NCI-H2227 (cell line): ENCODE data around the gene CELF5.

Source experiments
- DNase-seq: peaks from one replicate; lab custom pipeline; 2025; ENCODE audit not compliant: unreplicated experiment; lab: John Stamatoyannopoulos, UW

Gene CELF5

GRCh38 chr19:3236272-3236671, 11.8 kb downstream of the CELF5 start:
- DNase-seq, result no peak

DNA sequence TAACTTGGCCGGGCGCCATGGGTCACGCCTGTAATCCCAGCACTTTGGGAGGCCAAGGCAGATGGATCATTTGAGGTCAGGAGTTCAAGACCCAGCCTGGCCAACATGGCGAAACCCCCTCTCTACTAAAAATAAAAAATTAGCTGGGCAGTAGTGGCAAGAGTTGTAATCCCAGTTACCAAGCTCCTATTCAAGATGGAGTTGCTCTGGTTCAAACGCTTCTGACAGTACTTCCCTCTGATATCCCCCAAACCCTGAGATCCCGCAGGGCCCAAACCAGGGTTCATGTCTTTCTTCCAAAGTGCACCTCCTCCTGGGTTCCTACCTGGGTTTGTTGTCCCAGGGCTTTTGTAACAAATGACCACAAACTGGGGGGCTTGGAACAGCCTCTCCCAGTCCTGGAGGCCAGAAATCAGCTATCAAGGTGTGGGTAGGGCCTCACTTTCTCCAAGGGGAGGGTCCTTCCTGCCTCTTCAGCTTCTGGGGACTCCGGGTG, 13.7 kb downstream of the CELF5 start:
- DNase-seq, result no peak

GRCh38 chr19:3239367-3239766, 14.9 kb downstream of the CELF5 start:
- DNase-seq, result no peak

DNA sequence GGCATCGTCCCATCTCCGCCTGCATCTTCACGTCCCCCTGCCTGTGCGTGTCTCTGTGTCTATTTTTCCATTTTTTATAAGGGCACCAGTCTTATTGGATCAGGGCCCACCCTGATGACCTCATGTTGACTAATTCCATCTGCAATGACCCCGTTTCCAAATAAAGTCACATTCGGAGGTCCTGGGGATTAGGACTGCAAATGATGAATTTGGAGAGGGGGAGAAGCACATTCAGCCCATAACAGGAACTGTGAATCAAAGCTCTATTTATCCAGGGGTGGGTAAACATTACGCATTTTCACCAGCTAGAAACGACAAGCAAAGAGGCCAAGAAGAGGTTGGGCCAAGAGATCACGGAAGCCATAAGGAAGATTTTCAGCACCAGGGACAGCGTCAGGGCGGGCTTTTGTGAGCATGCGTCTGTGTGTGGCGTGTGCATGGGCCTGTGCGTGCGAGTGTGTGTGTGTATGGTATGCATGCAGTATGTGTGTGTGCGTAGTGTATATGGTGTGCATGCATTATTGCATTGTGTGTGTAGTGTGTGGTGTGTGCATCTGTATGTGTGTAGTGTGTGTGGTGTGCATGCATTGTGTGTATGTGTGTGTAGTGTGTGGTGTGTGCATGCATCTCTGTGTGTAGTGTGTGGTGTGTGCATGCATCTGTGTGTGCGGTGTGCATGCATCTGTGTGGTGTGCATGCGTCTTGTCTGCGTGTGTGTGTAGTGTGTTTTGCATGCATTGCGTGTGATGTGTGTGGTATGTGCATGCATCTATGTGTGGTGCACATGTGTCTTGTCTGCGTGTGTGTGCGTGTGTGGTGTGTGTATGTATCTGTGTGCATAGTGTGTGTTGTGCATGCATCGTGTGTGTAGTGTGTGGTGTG, 19.6 kb downstream of the CELF5 start:
- DNase-seq, result no peak

DNA sequence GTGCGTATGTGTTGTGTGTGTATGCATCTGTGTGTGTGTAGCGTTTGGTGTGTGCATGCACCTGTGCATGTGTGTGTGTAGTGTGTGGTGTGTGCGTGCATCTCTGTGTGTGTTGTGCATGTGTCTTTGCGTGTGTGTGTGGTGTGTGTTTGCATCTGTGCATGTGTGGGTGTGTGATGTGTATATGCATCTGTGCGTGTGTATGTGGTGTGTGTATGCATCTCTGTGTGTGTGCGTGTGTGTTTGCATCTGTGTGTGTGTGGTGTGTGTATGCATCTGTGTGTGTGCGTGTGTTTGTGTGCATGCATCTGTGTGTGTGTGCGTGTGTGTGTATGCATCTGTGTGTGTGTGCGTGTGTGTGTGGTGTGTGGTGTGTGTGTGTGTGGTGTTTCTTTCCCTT, 20.6 kb downstream of the CELF5 start:
- DNase-seq, result no peak

DNA sequence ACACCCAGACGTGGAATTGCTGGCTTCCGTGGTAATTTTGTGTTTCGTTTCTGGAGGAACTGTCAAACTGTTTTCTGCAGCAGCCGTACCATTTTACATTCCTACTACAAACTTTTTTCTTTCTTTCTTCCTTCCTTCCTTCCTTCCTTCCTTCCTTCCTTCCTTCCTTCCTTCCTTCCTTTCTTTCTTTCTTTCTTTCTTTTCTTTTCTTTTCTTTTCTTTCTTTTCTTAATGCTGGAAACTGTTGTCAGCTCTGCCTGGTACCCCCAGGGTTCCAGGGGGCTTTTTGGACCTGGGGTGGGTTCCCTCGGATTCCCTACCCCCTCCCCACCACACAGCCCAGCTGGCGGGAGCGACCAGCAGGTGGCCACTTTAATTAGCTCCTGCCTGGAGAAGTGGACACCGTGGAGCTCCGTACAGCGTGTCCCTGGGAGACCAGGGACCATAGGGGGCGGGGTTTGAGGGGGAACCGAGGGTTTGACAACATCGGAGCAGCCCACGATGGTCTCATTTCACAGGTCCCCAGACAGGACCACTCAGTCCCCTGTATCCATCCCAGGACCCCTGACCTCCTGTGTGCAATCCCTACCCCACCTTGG, 24.4 kb downstream of the CELF5 start:
- no peak for DNase-seq

DNA sequence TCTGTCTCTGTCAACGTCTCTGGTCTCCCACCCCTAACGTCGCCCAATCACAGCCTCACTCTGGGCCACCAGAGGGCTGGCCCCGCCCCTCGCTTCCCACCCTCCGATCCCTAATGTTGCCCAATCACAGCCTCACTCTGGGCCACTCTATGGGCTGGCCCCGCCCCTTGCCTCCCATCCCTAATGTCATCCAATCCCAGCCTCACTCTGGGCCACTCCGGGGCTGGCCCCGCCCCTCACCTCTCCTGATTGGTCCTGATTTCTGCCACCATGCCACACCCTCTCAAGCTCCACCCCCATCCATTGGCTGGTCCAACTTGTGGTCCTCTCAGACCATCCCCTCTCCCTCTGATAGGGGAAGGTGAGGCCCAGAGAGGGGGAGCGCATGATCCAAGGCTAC, 24.9 kb downstream of the CELF5 start:
- DNase-seq, result no peak

DNA sequence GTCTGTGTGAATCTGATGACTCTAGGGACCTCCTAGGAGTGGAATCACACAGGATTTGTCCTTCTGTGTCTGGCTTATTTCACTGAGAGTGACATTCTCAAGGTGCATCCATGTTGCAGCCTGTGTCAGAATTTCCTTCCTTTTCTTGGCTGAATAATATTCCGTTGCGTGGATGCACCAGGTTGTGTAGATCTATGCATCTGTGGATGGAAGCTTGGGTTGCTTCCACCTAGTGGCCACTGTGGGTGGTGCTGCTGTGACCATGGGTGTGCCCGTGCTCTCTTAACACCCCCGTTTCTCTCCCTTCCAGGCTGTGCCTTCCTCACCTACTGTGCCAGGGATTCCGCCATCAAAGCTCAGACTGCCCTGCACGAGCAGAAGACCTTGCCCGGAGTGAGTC, 26.2 kb downstream of the CELF5 start:
- no peak for DNase-seq

DNA sequence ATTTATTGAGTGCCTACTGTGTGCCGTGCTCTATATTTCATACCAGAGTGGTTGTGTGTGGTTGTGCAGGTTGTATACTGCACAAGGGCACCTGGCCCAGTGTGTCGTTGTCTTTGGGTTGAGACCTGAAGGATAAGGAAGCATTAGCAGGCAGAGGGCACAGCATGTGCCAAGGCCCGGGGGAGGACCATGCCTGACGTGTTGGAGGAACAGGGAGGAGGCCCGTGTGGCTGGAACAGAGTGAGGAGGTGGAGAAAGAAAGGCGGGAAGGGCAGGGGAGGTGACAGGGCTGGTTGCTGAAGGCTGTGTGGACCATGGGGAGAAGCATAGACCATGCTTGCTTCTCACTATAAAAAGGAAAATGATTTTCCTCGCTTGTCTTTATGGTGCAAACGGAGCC, 26.8 kb downstream of the CELF5 start:
- no peak for DNase-seq

DNA sequence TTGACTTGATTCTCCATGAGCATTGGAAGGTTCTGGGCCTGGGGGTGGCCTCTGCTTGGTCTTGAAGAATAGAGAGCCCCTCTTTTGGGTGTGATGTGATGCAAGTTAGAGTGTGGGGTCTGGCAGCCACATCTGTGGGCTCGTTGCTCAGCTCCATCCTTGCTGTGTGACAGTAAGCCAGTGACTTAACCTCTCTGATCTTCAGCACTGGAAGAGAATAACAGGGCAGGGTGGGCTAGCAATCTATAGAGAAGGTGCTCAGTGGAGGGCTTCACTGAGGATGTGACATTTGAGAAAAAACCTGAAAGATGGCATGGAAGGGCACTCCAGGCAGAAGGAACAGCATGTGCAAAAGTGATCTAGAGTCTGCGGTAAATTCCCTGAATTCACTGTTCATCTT, 28.2 kb downstream of the CELF5 start:
- DNase-seq, result no peak

DNA sequence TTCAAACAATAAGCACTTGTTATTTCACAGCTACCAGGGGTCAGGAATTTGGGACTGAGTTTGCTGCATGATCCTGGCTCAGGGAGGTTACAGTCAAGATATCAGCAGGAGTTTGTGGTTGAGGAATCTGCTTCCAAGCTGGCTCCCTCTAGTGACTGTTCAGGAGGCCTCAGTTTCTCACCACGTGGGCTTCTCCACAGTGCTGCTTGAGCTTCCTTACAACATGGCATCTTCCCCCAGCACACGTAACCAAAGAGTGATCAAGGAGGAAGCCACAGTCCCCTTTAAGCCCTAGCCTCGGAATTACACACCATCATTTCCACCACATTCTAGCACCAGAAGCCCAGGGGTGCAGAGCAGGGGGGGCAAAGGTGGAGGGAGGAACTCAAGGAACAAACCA, 28.8 kb downstream of the CELF5 start:
- no peak for DNase-seq

DNA sequence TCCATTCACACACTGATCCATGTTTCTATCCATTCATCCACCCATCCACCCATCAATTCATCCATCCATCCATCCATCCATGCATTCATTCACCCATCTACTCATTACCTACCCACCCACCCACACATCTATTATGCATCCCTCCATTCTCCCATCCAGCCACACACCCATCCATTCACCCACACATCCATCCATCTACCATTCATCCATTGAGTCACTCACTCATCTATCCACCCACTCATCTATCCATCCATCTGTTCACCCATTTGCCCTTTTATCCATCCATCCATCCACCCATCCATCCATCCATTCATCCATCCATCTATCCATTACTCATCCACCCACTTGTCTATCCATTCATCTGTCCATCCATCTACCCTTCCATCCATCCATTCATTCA, 30.1 kb downstream of the CELF5 start:
- DNase-seq, result no peak

GRCh38 chr19:3257071-3257470, 32.6 kb downstream of the CELF5 start:
- DNase-seq, result no peak

- no peak for DNase-seq
Observed at GRCh38 chr19:3262362-3262761, 37.9 kb downstream of the CELF5 start.

GRCh38 chr19:3263866-3264265, 39.4 kb downstream of the CELF5 start:
- no peak for DNase-seq

DNA sequence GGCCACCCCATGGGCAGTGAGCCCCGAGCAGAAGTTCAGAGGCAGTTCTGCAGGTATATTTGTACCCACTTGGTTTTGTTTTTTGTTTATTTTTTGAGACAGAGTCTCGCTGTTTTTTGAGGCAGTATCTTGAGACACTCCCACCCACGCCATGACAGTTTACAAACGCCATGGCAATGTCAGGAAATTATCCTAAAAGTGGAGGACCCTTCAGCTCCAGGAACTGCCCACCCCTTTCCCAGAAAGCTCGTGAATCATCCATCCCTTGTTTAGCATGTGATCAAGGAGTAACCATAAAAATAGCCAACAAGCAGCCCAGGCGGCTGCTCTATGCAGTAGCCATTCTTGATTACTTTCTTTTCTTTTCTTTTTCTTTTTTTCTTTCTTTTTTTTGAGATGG, 41.0 kb downstream of the CELF5 start:
- no peak for DNase-seq

GRCh38 chr19:3266092-3266693, 41.7 kb downstream of the CELF5 start:
- no peak for DNase-seq

DNA sequence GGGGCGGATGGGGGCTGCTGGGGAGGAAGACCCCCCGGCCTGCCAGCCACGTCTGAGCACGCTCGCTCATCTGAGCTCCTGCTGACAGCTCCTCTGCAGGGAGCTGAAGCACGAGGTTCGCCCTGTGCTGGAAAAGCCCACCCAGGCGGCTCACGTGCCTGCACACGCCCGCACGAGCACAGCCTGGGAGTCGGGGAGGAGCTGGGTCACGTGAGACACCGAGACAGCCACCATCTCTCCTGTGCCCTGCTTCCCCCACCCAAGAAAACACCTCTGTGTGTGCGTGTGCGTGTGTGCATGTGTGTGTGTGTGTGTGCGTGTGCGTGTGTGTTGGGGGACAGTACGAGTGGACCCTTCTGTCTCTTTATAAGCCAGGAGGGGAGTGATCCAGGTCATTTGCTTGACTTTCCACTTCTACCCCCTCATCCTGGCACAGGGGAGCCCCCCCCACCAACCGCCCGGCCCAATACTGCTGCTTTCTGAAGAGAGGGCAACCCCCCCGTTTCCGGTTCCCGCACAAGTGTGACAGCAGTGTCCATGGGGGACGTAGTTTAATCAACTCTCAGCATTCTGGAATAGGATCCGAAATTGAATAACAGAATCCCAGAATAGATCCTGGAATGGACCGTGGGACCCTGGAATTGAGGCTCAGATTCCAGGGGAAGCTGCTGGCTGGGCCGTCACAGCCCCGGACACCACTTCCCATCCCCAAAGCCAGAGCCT, 42.5 kb downstream of the CELF5 start:
- peak; percentile 71 for DNase-seq

DNA sequence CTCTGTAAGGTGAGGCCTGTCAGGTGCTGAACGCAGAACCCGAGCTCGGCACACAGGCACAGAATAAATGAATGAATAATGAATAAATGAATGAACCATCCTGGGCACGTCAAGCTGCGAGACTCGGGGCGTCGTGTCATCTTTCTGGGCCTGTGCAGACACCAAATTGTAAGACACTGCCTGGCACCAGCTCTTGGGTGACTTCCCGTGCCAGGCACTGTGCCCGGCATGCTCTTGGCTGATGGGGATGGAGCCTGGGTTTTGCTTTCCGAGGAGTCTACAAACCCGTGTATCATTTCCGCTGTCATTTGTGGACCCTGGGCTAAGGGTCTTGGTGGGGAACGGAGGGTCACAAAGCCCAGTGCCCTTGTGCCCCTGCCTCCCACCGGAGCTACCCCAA, 43.9 kb downstream of the CELF5 start:
- no peak for DNase-seq

- DNase-seq, result no peak
Observed at GRCh38 chr19:3268763-3269162, 44.3 kb downstream of the CELF5 start.

DNA sequence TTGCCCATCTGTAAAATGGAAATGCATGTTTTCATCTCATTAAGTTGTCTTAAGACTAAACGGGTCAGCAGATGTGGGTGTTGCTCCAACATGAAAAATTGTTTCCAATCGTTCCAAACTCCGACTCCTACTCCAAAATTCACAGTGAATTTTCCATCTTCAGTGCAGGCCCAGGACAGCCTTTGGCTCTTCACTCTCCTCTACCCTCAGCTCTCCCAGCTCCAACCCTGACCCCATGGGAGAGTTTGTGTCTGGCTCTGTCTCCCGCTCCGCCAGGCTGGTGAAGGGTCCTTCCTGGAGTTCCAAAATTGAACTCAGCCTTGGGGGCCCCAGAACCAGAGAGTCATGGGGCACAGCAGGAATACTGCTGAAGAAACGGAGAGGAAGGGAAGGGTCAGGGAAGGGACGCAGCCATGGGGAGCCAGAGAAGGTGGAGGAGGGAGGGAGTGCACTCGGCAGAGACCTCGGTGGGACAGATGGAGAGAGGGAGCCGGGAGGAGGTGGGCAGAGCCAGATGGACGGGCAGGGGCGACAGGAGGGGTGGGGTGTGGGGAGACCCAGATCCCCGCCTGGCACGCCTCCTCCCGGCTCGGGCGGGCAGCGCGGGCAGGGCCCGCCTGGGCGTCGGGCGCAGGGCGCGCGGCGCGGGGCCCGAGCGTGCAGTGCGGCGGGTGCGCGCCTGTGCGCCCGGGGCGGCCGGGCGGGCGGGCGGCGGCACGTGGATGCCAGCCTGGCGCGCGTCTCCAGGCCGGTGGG, 45.6 kb downstream of the CELF5 start:
- DNase-seq, result peak; percentile 76
